ENCODE data around the gene PRELID3B. TPM values are rescaled to one million over a fixed set of nuclear protein-coding genes. Genes with fewer than 3 reads are reported as not detected.

Gene PRELID3B
- total and polyA plus RNA-seq, 2 of the 13 experiments (the other 11 are each of a cell fraction or from before 2014, with no cell fraction given), result 23.3 to 42.6 TPM

GRCh38 chr20:59047938-59048680 lies 5.5 kb upstream of the PRELID3B start (continued):
- TF ChIP-seq EP300 (IDR thresholded peaks at IDR 0.05; ENCODE audit: low read depth in 2 of 2, low read length in 2 of 2) (peak in 1 of 2 experiments; percentile 2; a peak in 1 of 4 replicates), EP300 (CRISPR knock-in tag; IDR thresholded peaks at IDR 0.05; ENCODE audit: borderline replicate concordance) (no peak), SMARCE1 (IDR thresholded peaks at IDR 0.05; ENCODE audit: borderline replicate concordance) (no peak), CEBPG (CRISPR knock-in tag; IDR thresholded peaks at IDR 0.05) (peak; percentile 11; the same call in 1 of the 2 replicates), ZNF770 (CRISPR knock-in tag; IDR thresholded peaks at IDR 0.05) (no peak), ZEB1 (IDR thresholded peaks at IDR 0.05; ENCODE audit: insufficient replicate concordance, low read depth) (peak; percentile 89), ZNF646 (CRISPR knock-in tag; IDR thresholded peaks at IDR 0.05) (peak; percentile 89), KLF12 (CRISPR knock-in tag; IDR thresholded peaks at IDR 0.05; ENCODE audit: borderline replicate concordance) (no peak), TCF7 (IDR thresholded peaks at IDR 0.05; ENCODE audit: low read depth) (peak; percentile 53), ZNF281 (CRISPR knock-in tag; IDR thresholded peaks at IDR 0.05; ENCODE audit: borderline replicate concordance) (0 out of 2 replicates have a peak, but pooled peaks have one; percentile 15), XRCC5 (optimal IDR thresholded peaks at IDR 0.05; ENCODE audit: low read length) (peak; percentile 39)

Measured in HepG2 (cell line).